Natural killer cell treated with Interleukin-12 subunit alpha and Interleukin-12 subunit beta and Interleukin-15 and Interleukin-18, amount 100 ng/mL, for 72 hours (primary cell): ENCODE results near the gene PTHLH. TPM values are rescaled to one million over a fixed set of nuclear protein-coding genes. Genes with fewer than 3 reads are reported as not detected.
A peak's percentile ranks its signal among the peaks of the same experiment; 100 is the strongest.

Source experiments
- ATAC-seq, 2 donors: fragments of 150-1000 bp; cut with Tn5 transposase in 1 of 2; sonication (Bioruptor Pico), chemical (Tn5 transposase) in 1 of 2; 2 replicates each; pipeline ENCODE4 v1.10.0; 2021
- DNase-seq: peaks from one replicate; pipeline ENCODE4 v3.0.0; 2022; ENCODE audit warnings: low spot score
- H3K27ac Mint-ChIP-seq, 2 donors: 1 replicate in 1 of 2; 2 replicates in 1 of 2; pipeline ENCODE4 v1.8.0; 2022; ENCODE audit warnings: mixed read lengths in 2 of 2, mild to moderate bottlenecking in 1 of 2, moderate library complexity in 1 of 2
- H3K27me3 Mint-ChIP-seq, 2 donors: 1 replicate in 1 of 2; 2 replicates in 1 of 2; pipeline ENCODE4 v1.8.0; 2022; ENCODE audit warnings: mixed read lengths in 2 of 2
- H3K36me3 Mint-ChIP-seq: one replicate; pipeline ENCODE4 v1.8.0; 2022; ENCODE audit warnings: mixed read lengths
- H3K4me1 Mint-ChIP-seq, 2 donors: 1 replicate in 1 of 2; 2 replicates in 1 of 2; pipeline ENCODE4 v1.8.0; 2022; ENCODE audit warnings: low read depth in 2 of 2, mixed read lengths in 2 of 2, mild to moderate bottlenecking in 1 of 2
- H3K4me3 Mint-ChIP-seq: one replicate; pipeline ENCODE4 v1.8.0; 2022; ENCODE audit warnings: mixed read lengths
- H3K9me3 Mint-ChIP-seq: 2 replicates; pipeline ENCODE4 v1.8.0; 2022; ENCODE audit warnings: mixed read lengths
- total RNA-seq, 2 donors: library from RNA; stranded (reverse); gene quantifications; one replicate each; pipeline ENCODE4 v1.2.3, GENCODE V29; 2022

PTHLH gene
- total RNA-seq, 2 donors from 2014 or later = not detected

GRCh38 chr12:27946421-27946820 lies 26.1 kb downstream of the PTHLH start:
- ATAC-seq (no peak), DNase-seq (no peak)
- Mint-ChIP-seq H3K36me3 (no peaks in the 10 kb centered on the region), H3K4me1 (no peaks in the 10 kb centered on the region), H3K27me3 (peaks cover 8 to 26% of the 10 kb centered on the region in 2 donors), H3K9me3 (no peaks in the 10 kb centered on the region), H3K4me3 (no peak overlapping the region), H3K27ac (no peak overlapping the region)

- peak; percentile 63 to 67 for ATAC-seq
These were observed 31.7 kb downstream of the PTHLH start for GRCh38 chr12:27940756-27941402.

DNA sequence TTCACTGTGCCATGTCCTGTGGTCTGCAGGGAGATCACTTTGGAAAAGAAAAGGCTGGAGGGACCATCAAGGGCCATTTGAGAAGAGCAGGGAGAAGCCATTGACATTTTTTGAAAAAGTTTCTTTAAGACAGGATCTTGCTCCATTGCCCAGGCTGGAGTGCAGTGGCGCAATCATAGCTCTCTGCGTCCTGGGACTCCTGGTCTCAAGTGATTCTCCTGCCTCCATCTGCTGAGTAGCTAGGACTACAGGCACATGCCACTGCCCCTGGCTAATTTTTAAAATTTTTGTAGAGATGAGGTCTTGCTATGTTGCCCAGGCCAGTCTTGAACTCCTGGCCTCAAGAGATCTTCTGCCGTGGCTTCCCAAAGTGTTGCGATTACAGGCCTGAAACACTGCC lies 32.3 kb downstream of the PTHLH start:
- H3K27me3 Mint-ChIP-seq = peaks cover 0 to 35% of the 10 kb centered on the region in 2 donors
- H3K27ac Mint-ChIP-seq = no peak overlapping the region
- ATAC-seq = no peak
- no peaks in the 10 kb centered on the region for H3K4me1 Mint-ChIP-seq
- no peaks in the 10 kb centered on the region for H3K9me3 Mint-ChIP-seq
- DNase-seq = no peak
- no peak overlapping the region for H3K4me3 Mint-ChIP-seq
- no peaks in the 10 kb centered on the region for H3K36me3 Mint-ChIP-seq

More at GRCh38 chr12:27940756-27941402, 31.7 kb downstream of the PTHLH start:
- H3K36me3 Mint-ChIP-seq = no peaks in the 10 kb centered on the region
- H3K9me3 Mint-ChIP-seq = no peaks in the 10 kb centered on the region
- H3K4me3 Mint-ChIP-seq = no peak overlapping the region
- DNase-seq = no peak
- peaks cover 0 to 35% of the 10 kb centered on the region in 2 donors for H3K27me3 Mint-ChIP-seq
- no peak overlapping the region for H3K27ac Mint-ChIP-seq
- no peaks in the 10 kb centered on the region for H3K4me1 Mint-ChIP-seq

GRCh38 chr12:27937768-27938167 lies 34.8 kb downstream of the PTHLH start:
- ATAC-seq (no peak), DNase-seq (no peak)
- Mint-ChIP-seq H3K36me3 (no peaks in the 10 kb centered on the region), H3K27ac (no peak overlapping the region), H3K4me3 (no peak overlapping the region), H3K27me3 (peaks cover 2 to 28% of the 10 kb centered on the region in 2 donors), H3K9me3 (peaks cover 2% of the 10 kb centered on the region), H3K4me1 (no peaks in the 10 kb centered on the region)

DNA sequence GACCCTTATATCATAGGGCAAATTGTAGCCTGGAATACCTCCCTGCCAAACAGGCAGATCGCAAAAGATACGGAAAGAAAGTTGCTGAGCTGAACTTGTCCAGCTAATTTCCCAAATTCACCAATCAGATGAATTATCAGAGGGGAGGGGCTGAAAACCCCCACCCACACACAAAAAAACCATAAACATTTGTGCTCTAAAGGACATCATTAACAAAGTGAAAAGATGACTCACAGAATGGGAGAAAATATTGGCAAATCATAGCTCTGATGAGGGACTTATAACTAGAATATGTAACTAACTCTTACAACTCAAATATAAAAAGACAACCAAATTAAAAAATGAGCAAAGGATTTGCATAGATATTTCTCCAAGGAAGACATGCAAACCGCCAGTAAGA lies 36.3 kb downstream of the PTHLH start:
- H3K36me3 Mint-ChIP-seq = no peaks in the 10 kb centered on the region
- H3K27ac Mint-ChIP-seq = no peak overlapping the region
- no peak for ATAC-seq
- H3K4me3 Mint-ChIP-seq = no peak overlapping the region
- H3K27me3 Mint-ChIP-seq = peaks cover 4 to 32% of the 10 kb centered on the region in 2 donors
- H3K9me3 Mint-ChIP-seq = peaks cover 2% of the 10 kb centered on the region
- no peaks in the 10 kb centered on the region for H3K4me1 Mint-ChIP-seq
- DNase-seq = no peak

DNA sequence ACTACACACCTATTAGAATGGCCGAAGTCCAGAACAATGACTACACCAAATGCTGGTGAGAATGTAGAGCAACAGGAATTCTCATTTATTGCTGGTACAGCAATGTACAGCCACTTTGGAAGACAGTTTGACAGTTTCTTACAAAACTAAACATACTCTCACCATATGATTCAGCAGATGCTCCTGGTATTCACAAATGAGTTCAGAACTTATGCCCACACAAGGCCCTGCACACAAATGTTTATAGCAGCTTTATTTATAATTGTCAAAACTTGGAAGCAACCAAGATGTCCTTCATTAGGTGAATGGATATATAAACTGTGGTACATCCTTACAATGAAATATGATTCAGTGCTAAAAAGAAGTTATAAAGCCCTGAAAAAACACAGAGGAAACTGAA lies 38.3 kb downstream of the PTHLH start:
- H3K36me3 Mint-ChIP-seq = no peaks in the 10 kb centered on the region
- no peak overlapping the region for H3K27ac Mint-ChIP-seq
- H3K27me3 Mint-ChIP-seq = peaks cover 6 to 42% of the 10 kb centered on the region in 2 donors
- H3K4me3 Mint-ChIP-seq = no peak overlapping the region
- ATAC-seq (no peak), DNase-seq (no peak)
- H3K4me1 Mint-ChIP-seq = no peaks in the 10 kb centered on the region
- H3K9me3 Mint-ChIP-seq = peaks cover 2% of the 10 kb centered on the region

- Mint-ChIP-seq H3K27ac (no peak overlapping the region), H3K36me3 (no peaks in the 10 kb centered on the region), H3K9me3 (peaks cover 2% of the 10 kb centered on the region), H3K4me3 (no peak overlapping the region), H3K27me3 (peaks cover 9 to 25% of the 10 kb centered on the region in 2 donors), H3K4me1 (no peaks in the 10 kb centered on the region)
- ATAC-seq = no peak
- no peak for DNase-seq
These were observed 41.1 kb downstream of the PTHLH start for GRCh38 chr12:27931390-27931789.

- no peaks in the 10 kb centered on the region for H3K36me3 Mint-ChIP-seq
- no peaks in the 10 kb centered on the region for H3K4me1 Mint-ChIP-seq
These were observed 45.2 kb downstream of the PTHLH start for GRCh38 chr12:27927347-27927746.

GRCh38 chr12:27924350-27925135 lies 48.0 kb downstream of the PTHLH start:
- DNase-seq = no peak
- H3K9me3 Mint-ChIP-seq = no peaks in the 10 kb centered on the region
- ATAC-seq = no peak
- peaks cover 9 to 18% of the 10 kb centered on the region in 2 donors for H3K27me3 Mint-ChIP-seq
- no peaks in the 10 kb centered on the region for H3K4me1 Mint-ChIP-seq
- H3K36me3 Mint-ChIP-seq = no peaks in the 10 kb centered on the region
- H3K27ac Mint-ChIP-seq = no peak overlapping the region
- no peak overlapping the region for H3K4me3 Mint-ChIP-seq

More at GRCh38 chr12:27927347-27927746, 45.2 kb downstream of the PTHLH start:
- Mint-ChIP-seq H3K27ac (no peak overlapping the region), H3K4me3 (no peak overlapping the region), H3K9me3 (no peaks in the 10 kb centered on the region), H3K27me3 (peaks cover 7 to 18% of the 10 kb centered on the region in 2 donors)
- DNase-seq = no peak
- no peak for ATAC-seq

- ATAC-seq (peak in 1 of 2 donors; percentile 9), DNase-seq (no peak)
- Mint-ChIP-seq H3K27me3 (peaks cover 9 to 15% of the 10 kb centered on the region in 2 donors), H3K36me3 (no peaks in the 10 kb centered on the region), H3K27ac (no peak overlapping the region), H3K4me1 (no peaks in the 10 kb centered on the region), H3K4me3 (no peak overlapping the region), H3K9me3 (no peaks in the 10 kb centered on the region)
These were observed 49.9 kb downstream of the PTHLH start for GRCh38 chr12:27922531-27923139.

GRCh38 chr12:27919671-27920235 lies 52.8 kb downstream of the PTHLH start:
- H3K4me3 Mint-ChIP-seq = no peak overlapping the region
- H3K27ac Mint-ChIP-seq = no peak overlapping the region
- peaks cover 9 to 25% of the 10 kb centered on the region in 2 donors for H3K27me3 Mint-ChIP-seq
- H3K4me1 Mint-ChIP-seq = no peaks in the 10 kb centered on the region
- H3K9me3 Mint-ChIP-seq = peaks cover 7% of the 10 kb centered on the region
- no peak for ATAC-seq
- DNase-seq = no peak
- H3K36me3 Mint-ChIP-seq = no peaks in the 10 kb centered on the region

DNA sequence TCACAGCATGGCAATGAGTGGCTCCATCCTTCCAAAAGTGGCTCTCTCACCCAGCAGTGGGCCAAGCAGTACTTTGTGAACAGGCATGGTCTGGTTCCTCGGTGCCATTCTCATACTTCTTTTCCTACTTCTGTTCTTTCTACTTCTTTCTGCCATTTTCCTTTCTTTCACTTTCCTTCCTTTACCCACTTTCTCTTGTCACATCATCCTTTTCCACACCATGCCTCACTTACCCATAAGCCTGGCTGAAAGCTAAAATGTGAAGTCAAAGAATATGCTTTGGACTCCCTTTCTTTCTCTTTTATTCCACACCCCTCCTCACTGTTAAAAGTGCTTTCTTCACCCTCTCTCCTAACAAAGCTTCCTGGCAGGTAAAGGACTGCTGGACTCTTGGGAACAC lies 57.0 kb downstream of the PTHLH start:
- no peak for DNase-seq
- Mint-ChIP-seq H3K27ac (no peak overlapping the region), H3K4me3 (no peak overlapping the region), H3K9me3 (peaks cover 9% of the 10 kb centered on the region), H3K36me3 (no peaks in the 10 kb centered on the region), H3K4me1 (no peaks in the 10 kb centered on the region), H3K27me3 (peaks cover 5 to 28% of the 10 kb centered on the region in 2 donors)
- ATAC-seq = no peak

DNA sequence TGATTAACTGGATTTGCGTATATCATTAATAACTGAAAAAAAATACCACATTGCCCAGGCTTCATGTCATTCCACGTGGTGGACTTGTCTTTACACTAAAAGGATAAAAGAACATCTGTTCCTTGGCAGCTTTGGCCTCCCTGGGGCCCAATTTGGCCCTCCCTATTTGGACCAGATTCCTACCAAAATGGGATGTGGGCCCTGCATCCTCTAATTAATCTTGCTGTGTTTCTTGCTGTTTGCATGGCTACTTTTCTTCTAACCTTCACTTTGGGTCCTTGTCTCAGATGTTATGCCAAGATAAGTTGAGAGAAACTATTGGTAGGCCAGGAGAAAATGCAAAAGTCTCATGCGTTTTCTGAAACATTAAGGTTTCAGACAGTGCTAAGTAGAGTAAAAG lies 57.5 kb downstream of the PTHLH start:
- no peak overlapping the region for H3K4me3 Mint-ChIP-seq
- DNase-seq = no peak
- H3K27ac Mint-ChIP-seq = no peak overlapping the region
- H3K9me3 Mint-ChIP-seq = peaks cover 9% of the 10 kb centered on the region
- H3K4me1 Mint-ChIP-seq = no peaks in the 10 kb centered on the region
- peaks cover 5 to 29% of the 10 kb centered on the region in 2 donors for H3K27me3 Mint-ChIP-seq
- no peak for ATAC-seq
- no peaks in the 10 kb centered on the region for H3K36me3 Mint-ChIP-seq
